Stimulated activated CD8-positive, alpha-beta memory T cell treated with anti-CD3 and anti-CD28 coated beads, Interleukin-15, amount 100 ng/mL, for 4 hours (primary cell): ENCODE data around the gene FRMD4A.
"Not testable (repeated sequence)": the region's sequence is repeated elsewhere in the genome, so short reads cannot be mapped to it uniquely, and the experiment has no call there.

Source experiments
- DNase-seq, 2 donors: peaks; one replicate each; pipeline ENCODE4 v3.0.0-alpha.2; 2020; ENCODE audit warnings: low read depth in 2 of 2

Gene FRMD4A

GRCh38 chr10:13984647-13985155, 346.0 kb downstream of the FRMD4A start:
- no peak for DNase-seq

GRCh38 chr10:13983035-13983434, 347.7 kb downstream of the FRMD4A start:
- DNase-seq = no peak

- DNase-seq = no peak
Measured at GRCh38 chr10:13978533-13979115, 352.1 kb downstream of the FRMD4A start.

GRCh38 chr10:13977861-13978532, 352.7 kb downstream of the FRMD4A start:
- DNase-seq = no peak

- DNase-seq = no peak
Measured at GRCh38 chr10:13973742-13974141, 357.0 kb downstream of the FRMD4A start.

- no peak for DNase-seq
Measured at GRCh38 chr10:13972609-13973008, 358.1 kb downstream of the FRMD4A start.

- no peak for DNase-seq
Measured at GRCh38 chr10:13971601-13972475, 358.9 kb downstream of the FRMD4A start.

GRCh38 chr10:13970957-13971353, 359.8 kb downstream of the FRMD4A start:
- no peak for DNase-seq

- DNase-seq = no peak
Measured at GRCh38 chr10:13970236-13970956, 360.3 kb downstream of the FRMD4A start.

- no peak for DNase-seq
Measured at GRCh38 chr10:13969792-13970140, 361.0 kb downstream of the FRMD4A start.

GRCh38 chr10:13969118-13969791, 361.5 kb downstream of the FRMD4A start:
- DNase-seq = no peak

- no peak for DNase-seq
Measured at GRCh38 chr10:13961853-13962252, 368.9 kb downstream of the FRMD4A start.

GRCh38 chr10:13961097-13961496, 369.6 kb downstream of the FRMD4A start:
- no peak for DNase-seq

GRCh38 chr10:13960603-13961002, 370.1 kb downstream of the FRMD4A start:
- DNase-seq = no peak

- no peak for DNase-seq
Measured at GRCh38 chr10:13959443-13960359, 371.0 kb downstream of the FRMD4A start.

GRCh38 chr10:13957856-13958255, 372.9 kb downstream of the FRMD4A start:
- DNase-seq = no peak

- no peak for DNase-seq
Measured at GRCh38 chr10:13956826-13957225, 373.9 kb downstream of the FRMD4A start.

- no peak for DNase-seq
Measured at GRCh38 chr10:13955409-13956068, 375.2 kb downstream of the FRMD4A start.

- DNase-seq = not testable (repeated sequence)
Measured at GRCh38 chr10:13954195-13954594, 376.5 kb downstream of the FRMD4A start.

- no peak for DNase-seq
Measured at GRCh38 chr10:13953371-13953770, 377.4 kb downstream of the FRMD4A start.
